Measurements from ENCODE around the gene THEMIS.
"Not testable (repeated sequence)": the region's sequence is repeated elsewhere in the genome, so short reads cannot be mapped to it uniquely, and the experiment has no call there.

Gene THEMIS

GRCh38 chr6:127900935-127901334 is at the start of gene THEMIS:
THEMIS (minus strand) TSS chr6:127901058; CDS start chr6:127900932, 126 bp downstream.
- DNase-seq, result no peak

GRCh38 chr6:127949251-127949650 is 48.4 kb upstream of the THEMIS start:
- DNase-seq, result no peak

- DNase-seq, result no peak
Observed at GRCh38 chr6:127946388-127946787, 45.5 kb upstream of the THEMIS start.

- DNase-seq, result no peak
Observed at GRCh38 chr6:127945434-127946097, 44.7 kb upstream of the THEMIS start.

GRCh38 chr6:127941228-127941627 is 40.4 kb upstream of the THEMIS start:
- no peak for DNase-seq

- DNase-seq, result no peak
Observed at GRCh38 chr6:127939442-127940066, 38.7 kb upstream of the THEMIS start.

- peak; percentile 30 for DNase-seq
Observed at GRCh38 chr6:127938701-127939100, 37.8 kb upstream of the THEMIS start.

GRCh38 chr6:127937747-127938146 is 36.9 kb upstream of the THEMIS start:
- no peak for DNase-seq

GRCh38 chr6:127937102-127937501 is 36.2 kb upstream of the THEMIS start:
- no peak for DNase-seq

- no peak for DNase-seq
Observed at GRCh38 chr6:127934956-127935355, 34.1 kb upstream of the THEMIS start.

GRCh38 chr6:127933852-127934840 is 33.3 kb upstream of the THEMIS start:
- DNase-seq, result no peak

GRCh38 chr6:127933137-127933536 is 32.3 kb upstream of the THEMIS start:
- DNase-seq, result no peak

GRCh38 chr6:127932708-127933107 is 31.9 kb upstream of the THEMIS start:
- no peak for DNase-seq

GRCh38 chr6:127926441-127926840 is 25.6 kb upstream of the THEMIS start:
- not testable (repeated sequence) for DNase-seq

GRCh38 chr6:127924440-127924839 is 23.6 kb upstream of the THEMIS start:
- no peak for DNase-seq

GRCh38 chr6:127924031-127924430 is 23.2 kb upstream of the THEMIS start:
- DNase-seq, result no peak

GRCh38 chr6:127923135-127923534 is 22.3 kb upstream of the THEMIS start:
- no peak for DNase-seq

GRCh38 chr6:127921982-127922381 is 21.1 kb upstream of the THEMIS start:
- no peak for DNase-seq

GRCh38 chr6:127920804-127921203 is 19.9 kb upstream of the THEMIS start:
- DNase-seq, result no peak

GRCh38 chr6:127918506-127919427 is 17.9 kb upstream of the THEMIS start:
- DNase-seq, result no peak

- no peak for DNase-seq
Observed at GRCh38 chr6:127917766-127918165, 16.9 kb upstream of the THEMIS start.

- DNase-seq, result no peak
Observed at GRCh38 chr6:127914240-127914639, 13.4 kb upstream of the THEMIS start.
